ENCODE results near the gene PRRT1B. TPM values are rescaled to one million over a fixed set of nuclear protein-coding genes. Genes with fewer than 3 reads are reported as not detected.

PRRT1B gene
- total and polyA plus RNA-seq, 2 of the 4 experiments (the other 2 are of a cell fraction), result not detected

DNA sequence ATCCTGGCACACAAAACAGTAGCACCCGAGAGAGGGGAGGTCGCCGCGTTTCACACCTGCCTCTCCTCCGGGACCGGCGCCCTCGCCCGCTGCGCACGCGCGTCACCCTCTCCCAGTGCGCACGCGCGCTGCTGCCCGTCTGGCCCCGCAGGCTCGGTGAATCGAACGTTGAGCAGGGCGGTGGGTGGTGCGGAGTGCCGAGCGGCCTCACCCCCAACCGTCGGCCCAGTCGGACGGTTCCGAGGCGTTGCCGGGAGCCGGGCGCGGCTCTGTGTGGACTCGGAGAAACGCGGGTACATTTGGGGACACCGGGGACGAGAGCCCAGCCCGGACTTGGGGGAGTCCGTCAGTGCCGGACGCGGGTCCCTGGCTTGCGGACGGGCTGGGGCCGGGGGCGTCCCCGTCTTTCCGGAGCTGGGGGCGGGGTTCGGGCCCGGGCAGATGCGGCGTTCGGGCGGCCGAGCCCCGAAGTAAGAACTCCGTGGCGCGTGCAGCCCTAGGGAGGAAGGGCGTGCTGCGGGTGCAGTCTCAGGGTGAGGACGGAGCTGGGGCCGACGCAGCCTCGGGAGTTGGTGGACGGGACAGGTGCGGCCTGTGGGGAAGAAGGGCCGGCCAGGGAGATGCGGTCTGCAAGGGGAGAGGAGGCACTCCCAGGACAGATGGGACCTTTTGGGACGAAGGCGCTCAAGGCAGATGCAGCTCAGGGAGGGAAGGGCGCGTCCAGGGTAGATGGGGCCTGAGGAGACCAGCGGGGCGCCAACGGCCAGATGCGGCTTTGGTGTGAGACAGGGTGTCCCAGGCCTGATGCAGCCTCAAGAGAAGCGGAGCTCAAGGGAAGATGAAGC is 42.3 kb upstream of the PRRT1B start, which contains the start of gene POMT1:
Gene POMT1 (plus strand): TSS at position 138 of the 845 bp plus-strand sequence. CDS start 1,301 bp downstream, outside the sequence.
- peak within 1 kb of the TSS; percentile 98 for H2AFZ ChIP-seq (replicated peaks; ENCODE audit: low read length, poor library complexity)
- H3K27me3 ChIP-seq (ENCODE audit: control insufficient read depth, insufficient read depth, low read length), result no peaks in the 10 kb centered on the region
- peak within 1 kb of the TSS; percentile 86 for H2AK9ac ChIP-seq (replicated peaks; ENCODE audit: low read depth, low read length, poor library complexity)
- peak within 1 kb of the TSS; percentile 9 to 97; a peak in 3 of 4 replicates for H4K8ac ChIP-seq (ENCODE audit: low read depth in 2 of 2, low read length in 2 of 2)
- POLR2A ChIA-PET (ENCODE audit: unreplicated experiment), result no interaction called here
- peak within 1 kb of the TSS; percentile 50; the same call in 1 of the 2 replicates for H4K91ac ChIP-seq (ENCODE audit: insufficient read depth, low read depth, low read length)
- no peaks in the 10 kb centered on the region for H3K9me3 ChIP-seq (ENCODE audit: control insufficient read depth, insufficient read depth, low read length)
- peaks cover 26% of the 10 kb centered on the region for H3K36me3 ChIP-seq (ENCODE audit: control insufficient read depth, insufficient read depth, low read length)
- DNase-seq (peak; percentile 73), ATAC-seq (ENCODE audit: low read depth) (peak; percentile 92)
- no TSS peak for BruUV-seq (replicated peaks)
- no peak within 1 kb of the TSS for H3K18ac ChIP-seq (ENCODE audit: low read depth, low read length)
- H2BK5ac ChIP-seq (ENCODE audit: low read depth, low read length, poor library complexity, severe bottlenecking), result peak within 1 kb of the TSS; percentile 40
- CTCF ChIA-PET, result interaction anchor here (0.6 to 0.7 kb wide), 2 partner anchors 25 to 244 kb away, joined by 3 to 4 read pairs; no protein-coding TSS in a partner anchor
- H4K5ac ChIP-seq (ENCODE audit: low read depth, low read length), result peak within 1 kb of the TSS; percentile 41
- intact Hi-C loops (cut with micrococcal nuclease), result loop anchor here (5.0 kb wide), 1 partner anchor 244 kb away; no protein-coding TSS in a partner anchor
- in situ Hi-C loops (cut with MboI; ENCODE audit: low sequenced_read_pairs), result loop anchor here (10.0 kb wide), 1 partner anchor 242 kb away; the partner anchor contains the start of gene RAPGEF1
- H4K20me1 ChIP-seq (ENCODE audit: insufficient read depth, low read length), result peaks cover 7% of the 10 kb centered on the region
- peak within 1 kb of the TSS; percentile 73 for H3K27ac ChIP-seq (ENCODE audit: insufficient read depth, low read length)
- H3K9me1 ChIP-seq (ENCODE audit: insufficient read depth, low read length), result peaks cover 14% of the 10 kb centered on the region; the same call in 1 of the 2 replicates
- peak within 1 kb of the TSS; percentile 62 for H3K4ac ChIP-seq (ENCODE audit: low read depth, low read length)
- no peak within 1 kb of the TSS; the same call in 2 of the 3 replicates for H2BK15ac ChIP-seq (ENCODE audit: low read depth, low read length)
- peak within 1 kb of the TSS; percentile 83 for H3K9ac ChIP-seq (ENCODE audit: low read depth, low read length)
- H3K4me2 ChIP-seq (ENCODE audit: low read depth, low read length), result peak within 1 kb of the TSS; percentile 97
- no peak within 1 kb of the TSS for H2BK20ac ChIP-seq (ENCODE audit: low read depth, low read length)
- H3K4me3 ChIP-seq (ENCODE audit: insufficient read depth, low read depth, low read length), result peak within 1 kb of the TSS; percentile 94
- H3K23ac ChIP-seq (ENCODE audit: low read depth, low read length), result peak within 1 kb of the TSS; percentile 31
- H3K79me1 ChIP-seq (ENCODE audit: low read depth in 1 of 2, low read length in 2 of 2), result peaks cover 14 to 46% of the 10 kb centered on the region in 2 experiments
- peak within 1 kb of the TSS; percentile 63; the same call in 1 of the 2 replicates for H2AK5ac ChIP-seq (ENCODE audit: low read depth, low read length)
- whole genome bisulfite sequencing, 2 experiments (ENCODE audit: extremely low coverage in 2 of 2, insufficient read length in 1 of 2), result 2% methylated on average over 36 of the region's 83 CpGs; no CpG with 5 or more reads in 1 of the 2 experiments
- peak within 1 kb of the TSS; percentile 65; the same call in 1 of the 2 replicates for H3K14ac ChIP-seq (replicated peaks; ENCODE audit: low read depth, low read length)
- peak within 1 kb of the TSS; percentile 35; the same call in 1 of the 2 replicates for H3K56ac ChIP-seq (ENCODE audit: extremely low read depth, insufficient read depth, low read length)
- H3K4me1 ChIP-seq (ENCODE audit: control insufficient read depth, insufficient read depth, low read length), result peaks cover 7% of the 10 kb centered on the region; the same call in 1 of the 2 replicates
- no peak within 1 kb of the TSS for H2BK120ac ChIP-seq (ENCODE audit: low read depth, low read length)
- TF ChIP-seq RCOR1 (IDR thresholded peaks at IDR 0.05; ENCODE audit: insufficient replicate concordance, low read length) (no peak), MAZ (IDR thresholded peaks at IDR 0.05; ENCODE audit: borderline replicate concordance, low read depth, low read length) (peak; percentile 77; the same call in 1 of the 2 replicates), POLR2A (IDR thresholded peaks at IDR 0.05; ENCODE audit: low read depth, low read length) (no peak), RAD21 (IDR thresholded peaks at IDR 0.05; ENCODE audit: low read length) (no peak), CEBPB (IDR thresholded peaks at IDR 0.05; ENCODE audit: low read depth, low read length) (no peak), FOS (IDR thresholded peaks at IDR 0.05; ENCODE audit: low read depth, low read length) (no peak), CTCF (conservative IDR thresholded peaks at IDR 0.05; ENCODE audit: low read depth, low read length) (no peak)
- dilution Hi-C loops (cut with HindIII; ENCODE audit: low sequenced_read_pairs, unreplicated experiment), result no loop called here

Measured in IMR-90 (cell line).